Heart left ventricle (tissue), 16 donors: Measurements from ENCODE around the gene ZNF273. TPM values are rescaled to one million over a fixed set of nuclear protein-coding genes. Genes with fewer than 3 reads are reported as not detected.

Source experiments
- ATAC-seq, 4 donors: fragments of 200-7000 bp; cut with Tn5 transposase; one replicate each; pipeline ENCODE4 v1.9.1; 2020 to 2022; ENCODE audit warnings: moderate library complexity in 4 of 4, mild to moderate bottlenecking in 3 of 4, moderate number of reproducible peaks in 1 of 4
- DNase-seq, 5 donors: peaks; one replicate each; pipeline ENCODE4 v3.0.0-alpha.2; 2020
- H3K27ac ChIP-seq, 12 donors: fragments of 200-600 bp; sonication (generic) in 4 of 12; one replicate each; pipeline versions ENCODE4 v1.5.0 to v1.8.0; 2016 to 2022; ENCODE audit warnings: mild to moderate bottlenecking in 2 of 12
- H3K27me3 ChIP-seq, 9 donors: fragments of 200-600 bp; sonication (generic) in 2 of 9; one replicate each; pipeline versions ENCODE4 v1.5.1 to v1.8.0; 2016 to 2022; ENCODE audit warnings: mild to moderate bottlenecking in 3 of 9
- H3K36me3 ChIP-seq, 9 donors: fragments of 200-600 bp; sonication (generic) in 2 of 9; one replicate each; pipeline versions ENCODE4 v1.5.0 to v1.8.0; 2018 to 2022; ENCODE audit warnings: mild to moderate bottlenecking in 2 of 9
- H3K4me1 ChIP-seq, 12 donors: fragments of 200-600 bp; sonication (generic) in 4 of 12; one replicate each; pipeline versions ENCODE4 v1.5.0 to v1.8.0; 2016 to 2022; ENCODE audit warnings: mild to moderate bottlenecking in 3 of 12
- H3K4me3 ChIP-seq, 12 donors: fragments of 200-600 bp; sonication (generic) in 4 of 12; one replicate each; pipeline versions ENCODE4 v1.5.0 to v1.8.0; 2017 to 2022; ENCODE audit warnings: mild to moderate bottlenecking in 9 of 12, moderate library complexity in 4 of 12
- H3K9me3 ChIP-seq, 12 donors: fragments of 200-600 bp; sonication (generic) in 4 of 12; one replicate each; pipeline versions ENCODE4 v1.5.0 to v1.8.0; 2016 to 2022; ENCODE audit warnings: mild to moderate bottlenecking in 1 of 12
- CTCF ChIP-seq, 12 donors: fragments of 200-600 bp; sonication (generic) in 4 of 12; IDR thresholded peaks; one replicate each; pipeline versions ENCODE4 v1.5.0 to v1.8.0; 2018 to 2022; ENCODE audit warnings: antibody characterized with exemption in 12 of 12, mild to moderate bottlenecking in 5 of 12
- POLR2A ChIP-seq, 2 donors: fragments of 450-650 bp; IDR thresholded peaks; one replicate each; pipeline ENCODE4 v1.6.1; 2017; ENCODE audit warnings: antibody characterized with exemption in 2 of 2, mild to moderate bottlenecking in 2 of 2, moderate library complexity in 2 of 2
- WGBS, 4 donors: extraction: QIAGEN DNeasy Blood & Tissue Kit in 2 of 4; methylation state at CpG; one replicate each; pipeline versions ENCODE4 v1.1.5 to v1.1.7; 2013 to 2018; 5-methylcytosine and 5-hydroxymethylcytosine counted together
- intact Hi-C, 10 donors: fragments of 100-400 bp; cut with DNase I; formaldehyde crosslinking; loops; one replicate each; pipeline versions ENCODE4 v1.11.1 to v1.14.2; 2022
- polyA plus RNA-seq, 2 donors: library from polyadenylated mRNA; stranded (reverse); fragments of 200-250 nt; gene quantifications; one replicate each; pipeline ENCODE4 v1.2.3, GENCODE V29; 2013
- total RNA-seq, 9 donors: library from RNA; depleted of rRNA in 2 of 9; stranded (reverse); fragments of >200 nt in 2 of 9; fragmentation: NEBNext Ultra II Directional in 3 of 9; extraction: Animal tissue kit (Norgen Biotek cat#: 25700) in 3 of 9; gene quantifications; one replicate each; pipeline versions ENCODE4 v1.1.0 to v1.2.4, GENCODE V29; 2016 to 2023
- donor health status: ischemic (EF 13 %, LVEDD 7.1; RV severe dilation, severe dysfunction).
- donor health status: healthy with polysubstance abuse.
- donor health status: DM: no; HTN: yes; CAD: no.
- donor health status: DM: no; HTN: no; CAD: no.
- donor health status: ischemic (EF 25% LVEDD 6.9; RV normal size, moderate dysfunction).
- donor health status: ischemic (EF 25% LVEDD 5.7; RV mildly dilated, moderate dysfunction).
- donor health status: healthy.
- donor health status: DM: yes; HTN: yes; CAD: no.
- donor health status: ischemic (EF 35%, LVEDD 5.7; RV mildly dilated, moderate dysfunction).
- donor health status: nonischemic (EF 11% LVEDD 7.7; RV severe dilation, severe dysfunction).
- donor health status: DM: yes; HTN: yes; CAD: no.
- donor health status: PGD.
- donor health status: ischemic (EF 29% LVEDD 5.4; RV normal size, mild dysfunction).
- donor health status: nonischemic (EF 23%, LVEDD 6.1; RV moderate dilation, normal function).

Gene ZNF273
- total and polyA plus RNA-seq, 11 donors: 0.56 to 4.2 (median 1.3) TPM

GRCh38 chr7:64869121-64869725 lies 33.9 kb upstream of the ZNF273 start:
- H3K27ac ChIP-seq: no peak overlapping the region
- peaks cover 0 to 8% (median 0%) of the 10 kb centered on the region in 9 donors for H3K27me3 ChIP-seq
- no peak for ATAC-seq
- intact Hi-C loops: no loop called here
- no peaks in the 10 kb centered on the region for H3K9me3 ChIP-seq
- no peak for DNase-seq
- H3K4me3 ChIP-seq: no peak overlapping the region
- H3K4me1 ChIP-seq: no peaks in the 10 kb centered on the region
- TF ChIP-seq CTCF (IDR thresholded peaks at IDR 0.05): no peak
- TF ChIP-seq POLR2A (IDR thresholded peaks at IDR 0.05): no peak
- no peaks in the 10 kb centered on the region for H3K36me3 ChIP-seq
- WGBS, 4 donors: 63 to 73% (median 70%) methylated on average over 5 to 8 of the region's 8 CpGs

GRCh38 chr7:64869912-64870562 lies 33.0 kb upstream of the ZNF273 start:
- no peak for DNase-seq
- no peak overlapping the region for H3K27ac ChIP-seq

GRCh38 chr7:64870656-64871055 lies 32.4 kb upstream of the ZNF273 start:
- no peaks in the 10 kb centered on the region for H3K36me3 ChIP-seq
- ATAC-seq (no peak), DNase-seq (no peak)
- peaks cover 0 to 8% (median 0%) of the 10 kb centered on the region in 9 donors for H3K27me3 ChIP-seq
- no peak overlapping the region for H3K27ac ChIP-seq
- no peak overlapping the region for H3K4me3 ChIP-seq
- no peaks in the 10 kb centered on the region for H3K4me1 ChIP-seq
- no peaks in the 10 kb centered on the region for H3K9me3 ChIP-seq
- 90 to 94% (median 93%) methylated on average over 13 of the region's 13 CpGs for WGBS, 4 donors
- TF ChIP-seq CTCF (IDR thresholded peaks at IDR 0.05) (no peak), POLR2A (IDR thresholded peaks at IDR 0.05) (no peak)
- intact Hi-C loops: no loop called here

More at GRCh38 chr7:64869912-64870562, 33.0 kb upstream of the ZNF273 start:
- Histone ChIP-seq H3K4me3 (no peak overlapping the region), H3K36me3 (no peaks in the 10 kb centered on the region), H3K4me1 (no peaks in the 10 kb centered on the region), H3K9me3 (no peaks in the 10 kb centered on the region), H3K27me3 (peaks cover 0 to 8% (median 0%) of the 10 kb centered on the region in 9 donors)
- WGBS, 4 donors: 91 to 92% (median 91%) methylated on average over 10 to 32 of the region's 32 CpGs
- no peak for ATAC-seq
- TF ChIP-seq CTCF (IDR thresholded peaks at IDR 0.05) (no peak), POLR2A (IDR thresholded peaks at IDR 0.05) (no peak)
- intact Hi-C loops: no loop called here

DNA sequence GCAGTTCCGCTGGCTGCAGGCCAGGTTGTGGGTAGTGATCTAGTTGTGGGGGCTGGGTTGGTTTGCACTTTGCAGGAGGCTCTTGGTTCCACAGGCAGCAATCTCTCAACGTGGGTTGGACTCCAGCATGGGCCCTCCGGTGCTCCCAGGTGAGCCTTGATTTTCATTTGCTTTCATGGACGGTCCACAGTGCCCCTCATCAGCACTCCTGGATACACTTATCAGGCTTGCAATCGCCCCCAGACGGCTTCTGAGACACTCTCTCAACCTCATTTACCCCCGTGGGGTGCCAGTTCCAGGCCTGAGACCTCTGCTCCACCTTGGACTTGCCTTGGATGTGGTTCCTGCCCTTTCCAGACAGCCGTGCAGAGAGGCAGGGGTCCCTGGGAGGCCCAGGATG lies 31.3 kb upstream of the ZNF273 start:
- ATAC-seq (no peak), DNase-seq (no peak)
- TF ChIP-seq CTCF (IDR thresholded peaks at IDR 0.05) (no peak), POLR2A (IDR thresholded peaks at IDR 0.05) (no peak)
- no peaks in the 10 kb centered on the region for H3K9me3 ChIP-seq
- H3K27ac ChIP-seq: no peak overlapping the region
- intact Hi-C loops: no loop called here
- no peaks in the 10 kb centered on the region for H3K36me3 ChIP-seq
- H3K4me3 ChIP-seq: no peak overlapping the region
- H3K4me1 ChIP-seq: peaks cover 0 to under 1% (median 0%) of the 10 kb centered on the region in 12 donors
- peaks cover 0 to 12% (median 0%) of the 10 kb centered on the region in 9 donors for H3K27me3 ChIP-seq
- 61 to 77% (median 66%) methylated on average over 8 of the region's 8 CpGs for WGBS, 4 donors
